HFFc6 (cell line): ENCODE results near the gene GAS2L1. TPM values are rescaled to one million over a fixed set of nuclear protein-coding genes. Genes with fewer than 3 reads are reported as not detected.

Source experiments
- DNase-seq: peaks from one replicate; pipeline ENCODE4 v3.0.0-alpha.2; 2018
- H3K27ac Mint-ChIP-seq: 2 replicates; pipeline ENCODE4 v1.8.0; 2020; ENCODE audit warnings: mild to moderate bottlenecking, mixed read lengths
- H3K27me3 Mint-ChIP-seq: 2 replicates; pipeline ENCODE4 v1.8.0; 2021; ENCODE audit warnings: mild to moderate bottlenecking, moderate library complexity, mixed read lengths; ENCODE audit not compliant: insufficient read depth
- H3K36me3 Mint-ChIP-seq: 2 replicates; pipeline ENCODE4 v1.8.0; 2021; ENCODE audit warnings: low read depth, mixed read lengths
- H3K4me1 Mint-ChIP-seq: 2 replicates; pipeline ENCODE4 v1.8.0; 2020; ENCODE audit warnings: low read depth, mixed read lengths
- H3K4me3 Mint-ChIP-seq: 2 replicates; pipeline ENCODE4 v1.8.0; 2020; ENCODE audit warnings: mild to moderate bottlenecking, moderate library complexity, mixed read lengths
- H3K9me3 Mint-ChIP-seq: 2 replicates; pipeline ENCODE4 v1.8.0; 2020; ENCODE audit warnings: mild to moderate bottlenecking, mixed read lengths
- total RNA-seq, 6 experiments: library from RNA; stranded (reverse); fragmentation: NEBNext Ultra II Directional; extraction: Animal tissue kit (Norgen Biotek cat#: 25700); gene quantifications; 2 replicates in 1 of 6; 3 replicates in 5 of 6; pipeline ENCODE4 v1.2.3, GENCODE V29; 2021
- TF ChIP-seq, protein P1 (sequence below): fragments of 200-600 bp; sonication (generic); IDR thresholded peaks from 2 replicates; pipeline ENCODE4 v1.5.0; 2021; ENCODE audit warnings: antibody characterized with exemption, mild to moderate bottlenecking

GAS2L1 gene
- total RNA-seq, 6 experiments from 2014 or later, result 40.5 to 48.8 (median 43.3) TPM

DNA sequence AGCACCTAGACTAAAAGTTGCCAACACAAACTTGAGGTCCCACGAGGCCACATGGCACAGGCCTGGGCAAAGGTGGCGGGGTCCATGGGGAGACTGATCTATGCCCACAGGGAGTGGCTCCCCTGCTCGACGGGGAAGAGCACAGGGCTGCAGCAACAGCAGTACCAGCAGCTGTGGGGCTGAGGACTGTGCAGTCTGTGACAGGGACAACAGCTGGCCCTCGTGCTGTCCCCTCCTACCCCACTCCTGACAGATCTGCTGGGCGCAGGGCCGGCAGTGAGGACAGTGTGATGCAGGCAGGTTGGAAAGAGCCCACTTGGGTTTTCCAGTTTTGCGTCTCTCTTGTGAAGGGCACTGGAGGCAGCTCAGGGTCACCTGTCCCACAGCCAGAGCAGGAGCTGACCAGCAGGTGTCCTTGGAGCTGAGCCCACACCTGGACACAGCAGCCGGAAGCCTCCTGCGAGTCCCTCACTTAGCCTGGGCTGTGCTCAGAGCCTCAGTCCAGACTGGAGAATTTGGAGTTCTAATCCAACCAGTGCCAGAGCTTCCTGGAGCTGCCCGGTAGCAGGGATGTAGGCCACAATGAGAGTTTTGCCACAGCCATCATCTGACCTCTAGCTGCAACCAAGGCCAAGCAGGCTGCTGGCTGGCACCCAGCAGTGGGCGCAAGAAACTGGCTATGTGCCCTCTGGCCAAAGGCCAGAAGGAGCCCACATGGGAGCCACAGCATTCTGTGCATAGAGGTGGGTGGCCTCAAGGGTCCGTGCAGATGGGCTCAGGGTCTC, 3.6 kb upstream of the GAS2L1 start:
- Mint-ChIP-seq H3K36me3 (peaks cover 23% of the 10 kb centered on the region), H3K4me1 (no peaks in the 10 kb centered on the region), H3K27ac (no peak overlapping the region), H3K27me3 (peaks cover 9% of the 10 kb centered on the region), H3K9me3 (no peaks in the 10 kb centered on the region), H3K4me3 (no peak overlapping the region)
- no peak for DNase-seq
- TF ChIP-seq, protein P1, sequence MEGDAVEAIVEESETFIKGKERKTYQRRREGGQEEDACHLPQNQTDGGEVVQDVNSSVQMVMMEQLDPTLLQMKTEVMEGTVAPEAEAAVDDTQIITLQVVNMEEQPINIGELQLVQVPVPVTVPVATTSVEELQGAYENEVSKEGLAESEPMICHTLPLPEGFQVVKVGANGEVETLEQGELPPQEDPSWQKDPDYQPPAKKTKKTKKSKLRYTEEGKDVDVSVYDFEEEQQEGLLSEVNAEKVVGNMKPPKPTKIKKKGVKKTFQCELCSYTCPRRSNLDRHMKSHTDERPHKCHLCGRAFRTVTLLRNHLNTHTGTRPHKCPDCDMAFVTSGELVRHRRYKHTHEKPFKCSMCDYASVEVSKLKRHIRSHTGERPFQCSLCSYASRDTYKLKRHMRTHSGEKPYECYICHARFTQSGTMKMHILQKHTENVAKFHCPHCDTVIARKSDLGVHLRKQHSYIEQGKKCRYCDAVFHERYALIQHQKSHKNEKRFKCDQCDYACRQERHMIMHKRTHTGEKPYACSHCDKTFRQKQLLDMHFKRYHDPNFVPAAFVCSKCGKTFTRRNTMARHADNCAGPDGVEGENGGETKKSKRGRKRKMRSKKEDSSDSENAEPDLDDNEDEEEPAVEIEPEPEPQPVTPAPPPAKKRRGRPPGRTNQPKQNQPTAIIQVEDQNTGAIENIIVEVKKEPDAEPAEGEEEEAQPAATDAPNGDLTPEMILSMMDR, result 0 out of 2 replicates have a peak, but pooled peaks have one; percentile 5

- Mint-ChIP-seq H3K4me3 (peak overlapping the region; percentile 88), H3K27me3 (peaks cover 9% of the 10 kb centered on the region), H3K27ac (peak overlapping the region; percentile 82), H3K36me3 (peaks cover 10% of the 10 kb centered on the region; the same call in 1 of the 2 replicates), H3K9me3 (no peaks in the 10 kb centered on the region), H3K4me1 (peaks cover 13% of the 10 kb centered on the region)
- no peak for DNase-seq
- TF ChIP-seq, protein P1, result no peak
Observed at GRCh38 chr22:29305836-29306174, 645 bp upstream of the GAS2L1 start.

GRCh38 chr22:29306835-29307595, 565 bp downstream of the GAS2L1 start:
- no peaks in the 10 kb centered on the region for H3K9me3 Mint-ChIP-seq
- TF ChIP-seq, protein P1, result no peak; the same call in 1 of the 2 replicates
- peak overlapping the region; percentile 87 for H3K27ac Mint-ChIP-seq
- peak overlapping the region; percentile 92 for H3K4me3 Mint-ChIP-seq
- peaks cover 19% of the 10 kb centered on the region for H3K4me1 Mint-ChIP-seq
- no peaks in the 10 kb centered on the region for H3K36me3 Mint-ChIP-seq
- DNase-seq, result peak; percentile 43
- peaks cover 2% of the 10 kb centered on the region for H3K27me3 Mint-ChIP-seq

- Mint-ChIP-seq H3K27me3 (peaks cover 2% of the 10 kb centered on the region; the same call in 1 of the 2 replicates), H3K36me3 (peaks cover under 1% of the 10 kb centered on the region; the same call in 1 of the 2 replicates), H3K27ac (peak overlapping the region; percentile 87), H3K9me3 (no peaks in the 10 kb centered on the region), H3K4me3 (peak overlapping the region; percentile 92), H3K4me1 (peaks cover 19% of the 10 kb centered on the region)
- TF ChIP-seq, protein P1, result no peak
- no peak for DNase-seq
Observed at GRCh38 chr22:29307596-29308147, 1.2 kb downstream of the GAS2L1 start.

GRCh38 chr22:29308148-29308790, 1.8 kb downstream of the GAS2L1 start:
- peak overlapping the region; percentile 61 for H3K4me3 Mint-ChIP-seq

More at GRCh38 chr22:29308148-29308790, 1.8 kb downstream of the GAS2L1 start:
- H3K9me3 Mint-ChIP-seq, result no peaks in the 10 kb centered on the region
- peak overlapping the region; percentile 81 for H3K27ac Mint-ChIP-seq
- peaks cover 4% of the 10 kb centered on the region; the same call in 1 of the 2 replicates for H3K36me3 Mint-ChIP-seq
- peaks cover 19% of the 10 kb centered on the region for H3K4me1 Mint-ChIP-seq
- H3K27me3 Mint-ChIP-seq, result peaks cover 2% of the 10 kb centered on the region
- DNase-seq, result no peak
- TF ChIP-seq, protein P1, result no peak
